GM18951 (cell line): Measurements from ENCODE around the gene SETD3.

Source experiments
- POLR2A ChIP-seq: IDR thresholded peaks from 4 replicates; pipeline ENCODE4 v1.6.1; 2011; ENCODE audit warnings: mild to moderate bottlenecking; ENCODE audit not compliant: insufficient read length, insufficient read depth; ENCODE audit errors: extremely low read depth
- in situ Hi-C: fragments of 300-500 bp; cut with MboI; formaldehyde crosslinking; loops from one replicate; pipeline ENCODE4 v1.12.0; 2022; ENCODE audit warnings: low sequenced_read_pairs, mixed read lengths, inconsistent platforms; ENCODE audit not compliant: unreplicated experiment

Gene SETD3

GRCh38 chr14:99426813-99427346, 53.8 kb downstream of the SETD3 start:
- TF ChIP-seq POLR2A: no peak
- in situ Hi-C loops: no loop called here

DNA sequence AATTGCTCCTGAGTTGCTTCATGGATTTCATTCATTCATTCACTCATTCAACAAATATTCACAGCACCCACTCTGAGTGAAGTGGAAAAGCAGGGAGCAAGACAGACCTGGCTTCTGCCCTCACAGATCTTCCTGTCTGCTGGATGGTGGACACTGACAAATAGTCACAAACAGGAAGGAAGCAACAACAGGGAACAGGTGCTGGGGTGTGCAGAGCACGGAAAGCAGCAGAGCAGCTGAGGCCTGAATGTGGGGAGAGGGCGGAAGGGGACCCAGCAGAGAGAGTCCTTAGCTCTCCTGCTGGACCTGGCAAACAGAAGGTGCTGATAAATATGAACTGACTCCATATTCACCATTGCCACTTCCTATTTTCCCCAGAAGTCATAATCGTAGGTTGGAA, 54.4 kb downstream of the SETD3 start:
- no peak for TF ChIP-seq POLR2A
- in situ Hi-C loops: no loop called here

- in situ Hi-C loops: no loop called here
- no peak for TF ChIP-seq POLR2A
Observed at GRCh38 chr14:99425272-99425681, 55.4 kb downstream of the SETD3 start.

GRCh38 chr14:99424306-99424877, 56.3 kb downstream of the SETD3 start:
- TF ChIP-seq POLR2A: no peak
- in situ Hi-C loops: no loop called here

DNA sequence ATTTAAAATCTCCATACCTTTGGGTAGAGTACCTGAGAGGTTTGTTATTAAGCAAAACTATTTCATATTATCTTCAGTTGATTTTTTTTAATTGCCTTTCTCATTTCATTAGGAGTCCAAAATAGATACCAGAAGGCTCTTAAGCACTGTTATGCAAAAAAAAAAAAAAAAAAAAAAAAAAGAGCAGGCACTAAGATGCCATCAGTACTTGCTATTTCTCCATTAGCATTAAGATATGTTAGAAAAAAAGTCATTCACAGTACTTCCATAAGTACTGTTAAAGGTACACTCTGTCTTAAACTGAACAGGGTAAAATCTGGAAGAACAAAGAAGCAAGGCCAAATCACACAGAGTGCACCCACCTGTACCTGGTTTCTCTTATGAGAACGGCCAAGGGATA, 57.2 kb downstream of the SETD3 start:
- no peak for TF ChIP-seq POLR2A
- in situ Hi-C loops: no loop called here

DNA sequence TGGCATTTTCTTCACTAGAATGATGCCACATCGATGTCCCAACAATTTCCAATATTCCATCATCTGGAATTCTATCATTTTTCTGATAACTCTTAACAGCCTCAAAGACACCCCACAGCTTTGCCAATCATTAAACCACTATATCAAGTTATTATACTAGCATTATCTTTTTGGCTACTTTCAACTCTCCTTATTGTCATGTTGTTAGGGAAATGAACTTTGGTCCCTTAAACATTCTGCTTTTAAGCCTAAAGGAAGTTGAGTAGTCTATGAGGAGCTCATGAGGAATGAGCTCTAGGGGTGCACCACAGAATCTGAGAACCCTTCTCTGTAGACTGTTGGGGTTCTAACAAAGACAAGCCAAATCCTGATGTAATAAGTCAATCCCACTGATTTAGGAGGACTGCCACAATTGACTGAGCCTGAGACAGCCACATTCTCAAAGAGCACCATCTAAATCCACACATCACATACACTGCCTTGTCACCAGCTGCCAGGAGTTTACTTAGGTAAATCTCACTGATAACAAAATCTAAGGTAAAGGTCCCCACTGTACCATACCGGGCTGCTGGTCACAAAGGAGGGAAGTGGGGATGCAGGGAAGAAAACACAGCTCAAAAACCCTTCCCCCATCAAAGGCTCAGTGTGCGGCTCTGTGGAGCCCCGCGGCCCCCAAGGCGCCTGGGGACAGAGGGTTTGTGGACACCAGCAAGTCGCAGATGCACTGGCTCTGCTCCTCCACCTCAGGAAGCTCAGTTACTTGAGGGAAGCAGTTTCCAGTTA, 58.2 kb downstream of the SETD3 start:
- in situ Hi-C loops: no loop called here
- no peak for TF ChIP-seq POLR2A

DNA sequence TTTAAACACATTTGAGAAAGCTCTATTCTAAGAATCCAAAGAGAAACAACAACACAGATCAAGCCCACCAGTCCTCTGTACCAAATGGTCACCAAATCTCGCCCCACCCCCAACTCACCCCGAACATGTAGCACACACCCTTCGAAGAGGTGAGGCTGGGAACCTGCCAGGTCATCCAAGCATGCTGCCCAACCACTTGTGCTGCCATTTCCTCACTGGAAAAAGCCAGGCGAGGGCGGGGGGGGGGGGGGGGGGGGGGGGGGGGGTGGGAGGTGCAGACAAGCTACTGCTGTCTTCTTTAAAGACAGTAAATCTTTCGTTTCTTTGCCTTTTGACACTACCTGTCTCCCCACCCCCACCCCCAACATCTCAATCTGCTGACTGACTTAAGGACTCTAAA, 59.9 kb downstream of the SETD3 start:
- no peak for TF ChIP-seq POLR2A
- in situ Hi-C loops: no loop called here

DNA sequence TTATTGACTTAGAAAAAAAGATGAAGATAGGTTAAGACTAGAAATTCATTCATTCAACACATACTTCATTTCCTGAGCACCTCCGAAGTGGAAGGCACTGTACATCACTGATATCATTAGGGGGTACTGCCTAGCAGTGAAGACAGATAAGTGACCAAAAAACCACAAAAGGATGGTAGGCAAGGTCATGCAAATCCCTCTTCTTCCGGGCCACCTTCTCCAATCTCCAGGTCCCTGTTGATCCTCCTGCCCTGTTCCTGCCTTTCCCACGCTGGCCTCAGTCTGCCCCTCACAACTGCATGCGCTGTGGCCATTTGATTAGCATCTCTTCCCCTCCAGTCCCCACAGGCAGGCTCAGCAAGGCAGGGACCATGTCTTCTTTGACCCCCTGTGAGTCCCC, 60.8 kb downstream of the SETD3 start:
- in situ Hi-C loops: no loop called here
- TF ChIP-seq POLR2A: no peak

GRCh38 chr14:99418242-99418641, 62.4 kb downstream of the SETD3 start:
- in situ Hi-C loops: no loop called here
- TF ChIP-seq POLR2A: no peak

DNA sequence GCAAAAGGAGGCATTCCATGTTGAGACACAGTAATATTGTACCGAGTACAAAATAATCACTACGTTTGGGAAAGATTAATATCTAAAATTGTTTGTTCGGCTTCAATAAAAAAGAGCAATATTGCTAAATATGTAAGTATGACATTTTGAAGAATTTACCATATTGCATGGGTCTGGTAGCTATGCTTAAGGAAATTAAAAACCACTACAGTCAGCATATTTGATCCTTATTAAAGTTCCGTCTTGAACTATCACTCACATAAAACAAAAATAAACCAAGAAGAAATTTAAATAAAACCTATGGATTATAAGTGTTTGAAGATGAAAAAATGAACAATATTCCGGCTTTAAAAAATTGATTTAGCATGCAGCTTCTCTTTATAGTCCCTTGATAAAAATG, 63.8 kb downstream of the SETD3 start:
- in situ Hi-C loops: no loop called here
- no peak for TF ChIP-seq POLR2A

GRCh38 chr14:99415496-99416281, 65.0 kb downstream of the SETD3 start:
- in situ Hi-C loops: no loop called here
- no peak for TF ChIP-seq POLR2A

- TF ChIP-seq POLR2A: no peak
- in situ Hi-C loops: no loop called here
Observed at GRCh38 chr14:99413911-99414310, 66.7 kb downstream of the SETD3 start.

DNA sequence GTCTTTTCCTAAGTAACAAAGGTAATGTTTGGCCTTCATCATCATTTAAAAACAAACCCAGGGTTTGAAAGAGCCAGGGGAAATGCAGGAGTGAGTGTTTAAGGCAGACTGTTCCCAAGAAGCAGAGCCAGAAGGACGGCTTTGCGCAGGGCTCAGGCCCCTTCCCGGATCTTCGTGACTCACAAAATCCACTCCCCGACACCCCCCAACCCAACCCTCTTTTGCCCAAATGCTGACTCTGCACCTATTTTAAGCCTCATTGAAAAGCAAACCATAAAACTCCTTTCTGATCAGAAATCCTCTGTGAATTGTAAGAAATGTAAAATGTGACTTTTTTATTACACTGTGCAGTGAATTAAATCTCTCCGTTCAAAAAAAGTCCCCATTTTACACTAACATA, 67.5 kb downstream of the SETD3 start:
- in situ Hi-C loops: no loop called here
- TF ChIP-seq POLR2A: no peak
